Naive B cell (primary cell): Measurements from ENCODE around the gene ADARB1. TPM values are rescaled to one million over a fixed set of nuclear protein-coding genes. Genes with fewer than 3 reads are reported as not detected.

Experiments
- ATAC-seq, 2 donors: fragments of 150-1000 bp; cut with Tn5 transposase; 2 replicates each; pipeline ENCODE4 v1.10.0; 2021; ENCODE audit warnings: low read depth in 2 of 2, mild to moderate bottlenecking in 2 of 2, moderate library complexity in 2 of 2
- DNase-seq: peaks from one replicate; pipeline ENCODE4 v3.0.0; 2022
- H3K27ac Mint-ChIP-seq, 6 donors: one replicate each; pipeline ENCODE4 v1.8.0; 2020 to 2022; ENCODE audit warnings: mild to moderate bottlenecking in 6 of 6, mixed read lengths in 6 of 6, moderate library complexity in 5 of 6, inconsistent platforms in 2 of 6
- H3K27me3 Mint-ChIP-seq, 3 donors: one replicate each; pipeline ENCODE4 v1.8.0; 2021 to 2022; ENCODE audit warnings: mixed read lengths in 3 of 3, mild to moderate bottlenecking in 1 of 3
- H3K36me3 Mint-ChIP-seq, 2 donors: one replicate each; pipeline ENCODE4 v1.8.0; 2020 to 2022; ENCODE audit warnings: mixed read lengths in 2 of 2, inconsistent platforms in 1 of 2, mild to moderate bottlenecking in 1 of 2
- H3K4me1 Mint-ChIP-seq, 3 donors: one replicate each; pipeline ENCODE4 v1.8.0; 2020 to 2022; ENCODE audit warnings: mixed read lengths in 3 of 3, inconsistent platforms in 1 of 3, mild to moderate bottlenecking in 1 of 3, moderate library complexity in 1 of 3
- H3K4me3 Mint-ChIP-seq, 8 donors: one replicate each; pipeline ENCODE4 v1.8.0; 2020 to 2022; ENCODE audit warnings: mild to moderate bottlenecking in 8 of 8, mixed read lengths in 8 of 8, moderate library complexity in 8 of 8, inconsistent platforms in 2 of 8
- H3K9me3 Mint-ChIP-seq, 7 donors: one replicate each; pipeline ENCODE4 v1.8.0; 2020 to 2022; ENCODE audit warnings: mixed read lengths in 7 of 7, mild to moderate bottlenecking in 5 of 7, inconsistent platforms in 2 of 7, moderate library complexity in 1 of 7
- polyA plus RNA-seq, 6 donors: library from polyadenylated mRNA; unstranded; fragments of 300-500 nt; fragmentation: Illumina TruSeq; gene quantifications; one replicate each; pipeline ENCODE4 v1.2.3, GENCODE V29; 2021; ENCODE audit warnings: low read depth in 6 of 6

ADARB1 gene
- polyA plus RNA-seq, 6 donors from 2014 or later = 19.9 to 63.5 (median 28.7) TPM

GRCh38 chr21:45153358-45154318 is 79.3 kb downstream of the ADARB1 start:
- peak; percentile 37 for DNase-seq
- peaks cover 53 to 67% (median 57%) of the 10 kb centered on the region in 3 donors for H3K4me1 Mint-ChIP-seq
- peak overlapping the region; percentile 29 to 90 (median 62) for H3K27ac Mint-ChIP-seq
- H3K36me3 Mint-ChIP-seq = peaks cover 2 to 22% of the 10 kb centered on the region in 2 donors
- H3K27me3 Mint-ChIP-seq = no peaks in the 10 kb centered on the region
- H3K9me3 Mint-ChIP-seq = peaks cover 0 to 9% (median 2%) of the 10 kb centered on the region in 7 donors
- H3K4me3 Mint-ChIP-seq = peak overlapping the region in 7 of 8 donors; percentile 44 to 78 (median 59)
- ATAC-seq = peak; percentile 16 to 20

DNA sequence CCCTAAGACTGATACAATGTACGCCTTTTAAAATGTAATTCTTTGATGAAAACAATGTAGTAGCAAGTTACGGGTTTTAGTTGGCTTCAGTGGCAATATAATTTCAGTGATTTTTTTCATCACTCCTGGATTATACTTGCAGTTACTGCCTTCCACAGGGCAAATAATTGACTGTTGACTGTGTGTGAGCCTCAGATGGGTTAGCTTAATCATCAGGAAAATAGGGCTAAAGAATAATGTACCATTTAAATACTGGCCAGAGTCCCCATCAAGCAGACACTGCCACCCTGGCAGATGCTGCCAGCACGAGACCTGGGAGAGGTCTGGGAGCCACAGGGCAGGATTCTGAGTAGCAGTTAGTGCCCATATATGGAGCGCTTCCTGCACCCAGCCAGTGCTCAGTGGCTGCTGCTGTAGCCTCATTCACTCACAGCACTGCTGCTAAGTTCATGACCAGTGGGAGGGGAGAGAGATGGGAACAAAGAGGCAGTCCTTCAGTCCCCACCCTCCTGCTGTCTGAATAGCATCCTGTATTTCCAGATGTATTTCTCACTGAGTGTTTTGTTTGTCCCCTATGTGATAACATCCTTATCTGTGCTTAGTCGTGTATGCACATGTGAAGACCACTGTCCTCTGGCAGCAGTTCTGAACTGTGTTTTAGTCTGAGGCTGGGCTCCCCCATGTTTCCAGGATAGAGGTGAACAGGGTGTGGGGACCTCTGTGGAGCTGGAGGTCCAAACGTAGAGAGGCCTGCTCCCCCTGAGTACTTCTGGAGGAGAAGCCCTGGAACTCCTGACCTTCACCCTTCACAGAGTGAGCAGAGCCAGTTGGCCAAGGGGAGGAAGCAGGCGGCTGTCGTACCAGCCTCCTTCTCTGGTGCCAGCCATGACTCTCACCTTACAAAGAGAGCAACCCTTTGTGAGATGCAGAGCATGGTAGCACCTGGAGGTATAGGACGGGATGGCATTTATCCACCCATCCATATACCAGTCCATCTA is 80.4 kb downstream of the ADARB1 start:
- Mint-ChIP-seq H3K9me3 (peaks cover 3 to 14% (median 9%) of the 10 kb centered on the region in 7 donors), H3K36me3 (peaks cover 9 to 27% of the 10 kb centered on the region in 2 donors), H3K4me3 (peak overlapping the region in 2 of 8 donors; percentile 9 to 12), H3K27ac (peak overlapping the region in 1 of 6 donors; percentile 11), H3K27me3 (no peaks in the 10 kb centered on the region), H3K4me1 (peaks cover 54 to 78% (median 60%) of the 10 kb centered on the region in 3 donors)
- ATAC-seq (no peak), DNase-seq (no peak)

- no peak overlapping the region for H3K4me3 Mint-ChIP-seq
- no peaks in the 10 kb centered on the region for H3K27me3 Mint-ChIP-seq
- peak overlapping the region in 1 of 6 donors; percentile 61 for H3K27ac Mint-ChIP-seq
- no peak for ATAC-seq
- peaks cover 50 to 85% (median 60%) of the 10 kb centered on the region in 3 donors for H3K4me1 Mint-ChIP-seq
- no peak for DNase-seq
- peaks cover 14 to 27% of the 10 kb centered on the region in 2 donors for H3K36me3 Mint-ChIP-seq
- H3K9me3 Mint-ChIP-seq = peaks cover 3 to 18% (median 11%) of the 10 kb centered on the region in 7 donors
These were observed 81.5 kb downstream of the ADARB1 start for GRCh38 chr21:45155910-45156309.

DNA sequence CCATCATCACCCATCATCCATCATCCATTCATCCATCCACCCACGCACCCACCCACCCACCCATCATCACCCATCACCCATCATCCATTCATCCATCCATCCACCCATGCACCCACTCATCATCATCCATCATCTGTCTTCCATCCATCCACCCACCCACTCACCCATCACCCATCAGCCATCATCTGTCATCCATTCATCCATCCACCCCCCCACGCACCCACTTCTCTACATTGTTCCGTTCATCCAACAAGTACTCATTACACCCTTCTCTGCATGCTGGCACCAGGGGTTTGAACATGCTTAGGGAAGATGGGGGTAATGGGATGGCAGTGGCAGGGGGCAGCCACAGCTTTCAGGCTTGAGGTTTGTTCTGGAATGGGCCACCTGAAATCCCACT is 82.1 kb downstream of the ADARB1 start:
- Mint-ChIP-seq H3K4me3 (no peak overlapping the region), H3K27ac (peak overlapping the region in 2 of 6 donors; percentile 26 to 56), H3K9me3 (peaks cover 3 to 18% (median 11%) of the 10 kb centered on the region in 7 donors), H3K27me3 (no peaks in the 10 kb centered on the region), H3K4me1 (peaks cover 48 to 80% (median 59%) of the 10 kb centered on the region in 3 donors), H3K36me3 (peaks cover 14 to 27% of the 10 kb centered on the region in 2 donors)
- no peak for DNase-seq
- no peak for ATAC-seq

DNA sequence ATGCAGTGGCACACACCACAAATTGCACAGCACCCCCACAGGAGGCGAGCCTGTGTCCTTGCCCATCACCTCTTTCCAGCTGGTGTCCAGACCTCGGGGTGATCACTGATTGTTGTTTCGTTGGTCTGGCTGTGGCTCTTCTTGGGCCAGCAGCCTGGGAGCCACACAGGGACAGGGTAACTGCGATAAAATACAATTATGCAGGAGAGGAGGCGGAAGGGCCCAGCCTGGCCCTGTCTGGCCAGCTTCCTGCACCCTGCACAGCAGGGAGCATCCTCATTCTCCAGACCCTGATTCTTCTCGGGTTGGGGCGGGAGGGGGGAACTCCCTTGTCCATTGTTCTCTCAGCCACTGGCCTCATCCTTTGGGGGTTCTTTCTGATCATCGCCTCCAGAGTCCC is 83.6 kb downstream of the ADARB1 start:
- H3K4me1 Mint-ChIP-seq = peaks cover 36 to 69% (median 54%) of the 10 kb centered on the region in 3 donors
- peaks cover 3 to 18% (median 11%) of the 10 kb centered on the region in 7 donors for H3K9me3 Mint-ChIP-seq
- peaks cover 19 to 35% of the 10 kb centered on the region in 2 donors for H3K36me3 Mint-ChIP-seq
- peak overlapping the region in 1 of 6 donors; percentile 29 for H3K27ac Mint-ChIP-seq
- H3K4me3 Mint-ChIP-seq = no peak overlapping the region
- no peaks in the 10 kb centered on the region for H3K27me3 Mint-ChIP-seq
- DNase-seq (no peak), ATAC-seq (no peak)

GRCh38 chr21:45158491-45159423 is 84.4 kb downstream of the ADARB1 start:
- peak overlapping the region in 4 of 8 donors; percentile 17 to 79 (median 53) for H3K4me3 Mint-ChIP-seq
- H3K9me3 Mint-ChIP-seq = peaks cover 3 to 18% (median 11%) of the 10 kb centered on the region in 7 donors
- peak overlapping the region; percentile 24 to 88 (median 58) for H3K27ac Mint-ChIP-seq
- ATAC-seq (peak; percentile 82 to 84), DNase-seq (peak; percentile 12)
- H3K4me1 Mint-ChIP-seq = peaks cover 33 to 60% (median 47%) of the 10 kb centered on the region in 3 donors
- H3K36me3 Mint-ChIP-seq = peaks cover 19 to 35% of the 10 kb centered on the region in 2 donors
- no peaks in the 10 kb centered on the region for H3K27me3 Mint-ChIP-seq

- peak overlapping the region in 3 of 6 donors; percentile 24 to 69 (median 27) for H3K27ac Mint-ChIP-seq
- H3K4me3 Mint-ChIP-seq = peak overlapping the region in 1 of 8 donors; percentile 35
- peaks cover 19 to 32% of the 10 kb centered on the region in 2 donors for H3K36me3 Mint-ChIP-seq
- H3K27me3 Mint-ChIP-seq = no peaks in the 10 kb centered on the region
- H3K9me3 Mint-ChIP-seq = peaks cover 3 to 18% (median 11%) of the 10 kb centered on the region in 7 donors
- no peak for DNase-seq
- H3K4me1 Mint-ChIP-seq = peaks cover 25 to 51% (median 44%) of the 10 kb centered on the region in 3 donors
- no peak for ATAC-seq
These were observed 85.8 kb downstream of the ADARB1 start for GRCh38 chr21:45160198-45160597.

DNA sequence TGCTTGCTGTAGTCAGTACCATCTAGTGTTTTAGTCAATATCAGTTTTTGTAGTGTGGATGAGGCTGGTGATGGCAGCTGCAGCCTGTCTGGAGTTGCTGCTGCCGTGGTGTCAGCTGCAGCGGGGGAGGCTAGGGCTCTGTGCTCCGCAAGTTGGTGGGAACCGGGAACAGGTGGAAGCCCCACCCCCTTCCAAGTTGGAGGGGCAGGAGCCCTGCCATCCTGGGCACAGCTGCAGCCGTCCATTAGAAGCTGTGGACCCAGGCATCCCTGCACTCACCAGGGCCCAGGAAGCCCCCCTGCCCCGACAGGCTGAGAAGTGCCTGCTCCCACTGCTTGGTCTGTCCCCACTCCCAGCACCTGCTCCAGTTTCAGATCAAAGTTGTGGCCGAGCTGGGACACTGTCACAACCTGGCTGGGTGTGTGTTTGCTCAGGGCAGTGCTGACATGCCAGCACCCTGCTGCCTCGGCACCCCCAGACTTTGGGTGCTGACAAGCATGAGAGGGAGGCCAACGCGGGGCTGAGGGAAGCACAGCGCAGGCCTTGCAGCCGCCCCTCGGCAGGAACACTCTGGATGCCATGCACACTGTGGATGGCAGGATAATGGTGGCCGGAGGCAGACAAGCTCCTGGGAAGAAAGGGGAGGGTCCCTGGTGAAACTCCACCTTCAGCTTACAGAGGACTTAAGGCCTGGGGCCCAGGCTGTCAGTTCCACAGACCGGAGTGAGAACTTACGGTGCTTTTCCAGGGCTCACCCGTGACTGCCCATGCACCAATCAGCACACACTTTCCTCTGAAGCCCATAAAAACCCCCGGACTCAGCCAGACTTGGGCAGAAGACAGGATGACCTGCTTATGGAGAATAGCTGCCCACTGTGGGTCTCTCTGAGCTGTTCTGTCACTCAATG is 86.9 kb downstream of the ADARB1 start:
- Mint-ChIP-seq H3K9me3 (peaks cover 3 to 18% (median 11%) of the 10 kb centered on the region in 7 donors), H3K36me3 (peaks cover 21% of the 10 kb centered on the region in 2 donors), H3K4me1 (peaks cover 15 to 44% (median 35%) of the 10 kb centered on the region in 3 donors), H3K4me3 (peak overlapping the region in 1 of 8 donors; percentile 15), H3K27me3 (no peaks in the 10 kb centered on the region), H3K27ac (peak overlapping the region in 2 of 6 donors; percentile 44 to 72)
- DNase-seq = no peak
- ATAC-seq = no peak

DNA sequence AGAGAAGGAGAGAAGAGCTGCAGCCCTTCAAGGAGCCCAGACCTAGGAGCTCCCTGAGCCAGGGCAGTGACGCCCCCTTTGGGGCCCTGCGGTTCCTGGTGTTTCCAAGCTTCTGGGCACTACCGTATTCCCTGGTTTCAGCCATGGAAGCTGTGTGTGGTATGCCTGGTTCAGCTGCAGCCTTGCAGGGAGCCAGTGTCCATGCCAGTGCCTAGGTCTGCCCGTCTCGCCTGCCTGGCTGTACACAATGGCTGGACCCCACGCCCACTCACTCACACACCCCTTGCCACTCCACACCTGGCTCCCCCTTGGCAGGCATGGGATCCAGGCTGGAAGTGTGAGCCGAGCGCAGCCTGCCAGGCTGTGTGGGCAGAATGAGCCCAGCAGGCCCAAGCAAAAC is 87.7 kb downstream of the ADARB1 start:
- ATAC-seq = no peak
- Mint-ChIP-seq H3K4me3 (no peak overlapping the region), H3K4me1 (peaks cover 10 to 37% (median 32%) of the 10 kb centered on the region in 3 donors), H3K36me3 (peaks cover 15 to 25% of the 10 kb centered on the region in 2 donors), H3K27ac (peak overlapping the region in 1 of 6 donors; percentile 44), H3K9me3 (peaks cover 0 to 18% (median 11%) of the 10 kb centered on the region in 7 donors), H3K27me3 (no peaks in the 10 kb centered on the region)
- no peak for DNase-seq

- Mint-ChIP-seq H3K4me1 (peaks cover 10 to 32% (median 32%) of the 10 kb centered on the region in 3 donors), H3K36me3 (peaks cover 15 to 25% of the 10 kb centered on the region in 2 donors), H3K9me3 (peaks cover 0 to 18% (median 9%) of the 10 kb centered on the region in 7 donors), H3K27me3 (no peaks in the 10 kb centered on the region), H3K27ac (no peak overlapping the region), H3K4me3 (no peak overlapping the region)
- ATAC-seq (no peak), DNase-seq (no peak)
These were observed 88.4 kb downstream of the ADARB1 start for GRCh38 chr21:45162809-45163208.
